ENCODE results near the gene CAMK2A.

The CAMK2A gene

DNA sequence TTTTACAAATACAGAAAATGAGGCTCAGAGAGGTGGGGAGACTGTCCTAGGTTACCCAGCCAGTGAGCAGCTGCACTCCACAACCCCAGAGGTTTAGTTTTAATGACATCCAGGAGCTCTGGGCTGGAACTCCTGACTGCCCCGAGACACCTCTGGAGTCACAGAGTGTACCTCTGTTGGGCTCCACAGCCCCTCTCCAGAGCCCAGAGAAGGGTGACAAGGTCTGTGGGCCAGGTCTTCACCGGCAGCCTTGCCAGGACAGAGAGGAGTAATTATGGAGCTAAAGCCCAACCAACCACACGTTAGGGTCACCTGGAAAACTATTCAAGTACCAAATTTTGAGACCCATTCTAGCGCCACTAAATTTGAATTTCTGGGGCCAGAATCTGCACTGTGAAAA is 111.9 kb downstream of the CAMK2A start:
- DNase-seq (ENCODE audit: insufficient read length, low spot score) = no peak
- FAIRE-seq = no peak

DNA sequence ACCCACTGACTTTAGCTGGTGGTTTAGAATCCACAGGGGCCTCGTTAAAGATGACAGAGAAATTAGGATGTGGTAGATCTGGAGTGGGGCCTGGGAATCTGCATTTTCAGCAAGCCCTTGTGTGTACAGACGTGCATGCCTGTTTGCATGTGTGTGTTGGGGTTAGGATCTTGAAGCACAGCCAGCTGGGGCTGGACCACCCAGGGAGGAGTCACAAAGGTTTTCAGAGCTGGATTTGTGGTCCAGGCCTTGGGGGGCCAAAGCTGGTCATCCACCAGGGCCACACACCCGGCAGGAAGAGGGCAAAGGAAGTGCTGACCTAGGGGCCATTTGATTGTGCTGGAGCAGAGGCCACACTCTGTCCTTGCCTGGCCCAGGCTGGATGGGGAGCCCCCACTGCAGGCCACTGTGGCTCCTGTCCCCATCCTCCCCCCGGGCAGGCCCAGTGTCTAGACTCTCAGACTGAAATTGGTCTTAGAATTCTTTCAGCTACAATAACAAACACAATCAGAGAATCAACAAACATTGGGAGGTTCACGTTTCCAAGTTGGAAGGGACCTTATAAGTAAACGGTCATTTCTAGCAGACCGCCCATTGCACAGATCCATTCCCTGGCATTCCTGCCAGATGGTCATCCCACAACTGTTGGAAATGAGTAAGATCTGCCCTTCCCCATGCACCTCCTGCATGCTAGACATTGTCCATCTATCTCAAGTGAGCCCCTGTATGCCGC is 112.7 kb downstream of the CAMK2A start:
- DNase-seq (ENCODE audit: insufficient read length, low spot score) (no peak), FAIRE-seq (no peak)

DNA sequence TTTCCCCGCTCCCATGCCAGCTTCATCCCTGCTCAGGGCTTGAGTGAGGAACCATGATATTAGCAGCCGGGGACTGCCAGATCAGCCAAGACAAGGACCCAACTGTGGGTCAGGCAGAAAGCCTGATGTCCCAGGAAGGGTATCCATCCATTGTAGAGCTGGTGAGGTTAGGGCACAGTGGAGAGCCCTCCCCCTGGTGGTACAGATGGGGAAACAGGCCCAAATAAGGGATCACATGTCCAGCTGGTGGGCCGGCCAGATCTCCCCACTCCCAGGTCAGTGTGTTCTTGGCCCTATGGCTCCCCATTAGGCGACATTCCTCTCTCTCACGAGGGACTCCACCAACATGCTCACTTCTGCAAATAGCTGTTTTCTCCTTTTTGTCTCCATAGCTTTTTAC is 114.0 kb downstream of the CAMK2A start:
- DNase-seq (ENCODE audit: insufficient read length, low spot score) (peak; percentile 63), FAIRE-seq (peak; percentile 31)

DNA sequence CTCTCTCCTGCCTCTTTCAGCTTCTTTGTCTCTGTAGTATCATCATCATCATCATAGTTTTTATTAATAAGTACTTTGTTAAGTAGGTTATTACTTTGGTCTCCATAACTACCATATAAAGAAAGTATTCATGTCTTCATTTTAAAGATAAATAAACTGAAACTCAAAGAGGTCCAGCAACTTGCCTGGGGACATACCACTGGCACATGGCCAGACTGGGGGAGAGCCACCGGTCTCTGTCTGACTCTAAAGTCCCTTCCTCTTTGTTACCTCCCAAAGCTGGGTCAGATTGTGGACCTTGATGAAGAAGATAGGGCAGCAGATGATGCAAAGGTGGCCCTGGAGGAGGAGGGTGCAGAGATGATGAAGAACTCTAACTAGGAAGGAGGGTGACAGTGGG is 114.5 kb downstream of the CAMK2A start:
- FAIRE-seq (no peak), DNase-seq (ENCODE audit: insufficient read length, low spot score) (no peak)

GRCh38 chr5:150174285-150174684 is 115.3 kb downstream of the CAMK2A start:
- no peak for FAIRE-seq
- DNase-seq (ENCODE audit: insufficient read length, low spot score) = no peak

DNA sequence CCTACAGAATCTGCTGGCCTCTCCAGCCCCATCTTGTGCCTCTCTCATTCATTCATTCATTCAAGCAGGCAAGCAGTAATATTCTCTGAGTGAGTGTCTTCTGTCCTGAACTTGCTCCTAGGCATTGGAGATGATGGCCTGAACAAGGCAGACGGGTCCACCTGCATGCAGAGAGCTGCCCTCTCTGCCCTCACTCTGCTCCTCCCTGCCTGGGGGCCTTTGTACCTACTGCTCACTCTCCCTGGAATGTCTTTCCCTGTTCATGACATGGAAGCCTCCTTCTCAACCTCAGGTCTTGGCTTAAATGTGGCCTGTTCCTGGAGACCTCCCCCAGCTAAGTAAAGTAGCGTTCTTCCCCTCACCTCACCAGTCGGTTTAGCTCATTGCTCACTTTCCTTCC is 116.4 kb downstream of the CAMK2A start:
- FAIRE-seq = no peak

DNA sequence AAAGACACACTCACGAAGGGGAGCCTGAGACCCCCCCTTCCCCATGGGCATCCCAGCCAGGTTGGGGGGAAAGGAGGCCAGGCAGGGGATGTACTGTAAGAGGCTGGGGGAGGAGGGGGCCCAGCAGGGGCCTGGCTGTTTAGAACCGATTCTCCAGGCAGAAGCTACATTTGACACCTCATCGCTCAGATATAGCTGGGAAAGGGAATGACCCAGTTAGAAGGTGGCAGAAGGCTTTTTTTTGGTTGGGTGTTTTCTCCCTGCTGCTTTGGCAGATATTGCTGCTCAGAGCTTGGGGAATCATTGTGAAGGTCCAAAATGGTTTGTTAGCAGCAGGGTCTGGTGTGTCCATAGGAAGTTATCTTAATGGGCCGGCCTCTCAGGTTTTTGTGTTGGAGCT is 117.0 kb downstream of the CAMK2A start:
- DNase-seq (ENCODE audit: insufficient read length, low spot score) (no peak), FAIRE-seq (no peak)

More for the DNA sequence above, 116.4 kb downstream of the CAMK2A start:
- no peak for DNase-seq (ENCODE audit: insufficient read length, low spot score)

GRCh38 chr5:150172145-150172544 is 117.4 kb downstream of the CAMK2A start:
- FAIRE-seq = no peak
- DNase-seq (ENCODE audit: insufficient read length, low spot score) = no peak
